VCaP (cell line): Measurements from ENCODE around the gene SH2D3C.
"Not testable (repeated sequence)": the region's sequence is repeated elsewhere in the genome, so short reads cannot be mapped to it uniquely, and the experiment has no call there.

ENCODE experiments used
- H3K27ac ChIP-seq: fragments of 450-650 bp; 2 replicates; pipeline ENCODE4 v1.5.1; 2017
- CTCF ChIP-seq: fragments of 450-650 bp; conservative IDR thresholded peaks from 2 replicates; pipeline ENCODE4 v1.5.1; 2017; ENCODE audit warnings: mild to moderate bottlenecking, moderate library complexity

SH2D3C gene

GRCh38 chr9:127767410-127767809 is 11.1 kb downstream of the SH2D3C start:
- no peak overlapping the region for H3K27ac ChIP-seq
- no peak for TF ChIP-seq CTCF

DNA sequence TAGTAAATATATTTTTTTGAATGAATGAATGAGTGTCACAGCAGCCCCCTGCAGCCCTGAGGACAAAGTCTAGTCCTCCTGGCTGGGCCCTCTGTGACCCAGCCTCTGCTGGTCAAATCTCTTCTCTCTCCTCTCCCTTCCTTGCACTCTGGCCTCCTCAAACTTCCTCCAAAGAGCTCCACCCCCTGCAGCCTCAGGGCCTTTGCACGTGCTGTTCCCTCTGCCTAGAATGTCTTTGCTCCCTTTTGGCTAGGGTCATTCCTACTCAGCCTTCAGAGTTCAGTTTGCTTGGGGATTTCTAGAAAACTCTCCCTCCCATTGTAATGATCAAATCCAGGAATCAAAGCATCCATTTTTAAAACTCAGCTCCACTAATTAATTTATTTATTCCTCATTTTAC is 13.0 kb downstream of the SH2D3C start:
- no peak overlapping the region for H3K27ac ChIP-seq
- no peak for TF ChIP-seq CTCF

DNA sequence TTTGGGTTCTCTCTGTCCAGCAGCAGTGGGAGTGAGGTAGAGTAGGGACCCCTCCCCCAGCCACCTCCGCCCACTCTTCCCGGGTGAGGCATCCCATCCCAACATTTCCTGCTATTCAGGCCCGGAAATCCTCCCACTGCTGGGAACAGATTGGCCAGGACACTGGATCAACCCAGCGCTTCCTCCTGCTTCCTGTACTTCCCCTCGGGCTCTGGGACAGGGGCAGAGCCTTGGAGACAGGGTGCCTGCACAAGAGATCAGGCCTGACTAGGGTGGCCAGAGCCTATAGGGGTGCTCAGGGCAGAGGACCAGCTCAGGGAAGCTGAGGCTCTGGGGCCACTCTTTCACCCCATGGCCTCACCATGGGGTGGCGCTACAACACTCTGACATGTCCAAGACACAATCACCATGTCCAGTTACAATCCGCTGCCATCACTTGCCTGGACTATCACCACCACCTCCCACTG is 14.5 kb downstream of the SH2D3C start:
- peak; percentile 17; the same call in 1 of the 2 replicates for TF ChIP-seq CTCF

GRCh38 chr9:127762111-127762676 is 16.3 kb downstream of the SH2D3C start:
- H3K27ac ChIP-seq: no peak overlapping the region
- no peak for TF ChIP-seq CTCF

More for the DNA sequence above, 14.5 kb downstream of the SH2D3C start:
- no peak overlapping the region for H3K27ac ChIP-seq

DNA sequence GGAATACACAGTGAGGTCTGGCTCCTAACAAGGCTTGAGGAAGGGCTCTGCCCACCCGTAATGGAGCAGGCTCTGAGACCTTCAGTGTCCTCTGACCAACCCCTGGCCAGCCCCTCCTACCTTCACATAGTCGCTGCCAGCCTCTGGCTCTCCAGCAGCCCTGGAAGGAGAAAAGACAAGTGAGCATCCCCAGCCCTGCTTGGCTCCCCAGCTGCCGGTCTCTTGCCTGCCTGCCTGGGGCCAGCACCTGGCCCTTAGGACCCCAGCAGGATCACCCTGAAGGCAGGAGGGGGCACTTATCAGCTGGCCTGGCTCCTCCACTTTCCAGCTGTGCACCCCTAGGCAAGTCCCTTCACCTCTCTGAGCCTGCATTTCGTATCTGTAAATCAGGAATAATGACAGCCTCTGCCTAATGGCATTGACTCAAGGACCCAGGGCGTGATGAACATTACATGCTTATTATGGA is 16.9 kb downstream of the SH2D3C start:
- H3K27ac ChIP-seq: no peak overlapping the region
- no peak for TF ChIP-seq CTCF

DNA sequence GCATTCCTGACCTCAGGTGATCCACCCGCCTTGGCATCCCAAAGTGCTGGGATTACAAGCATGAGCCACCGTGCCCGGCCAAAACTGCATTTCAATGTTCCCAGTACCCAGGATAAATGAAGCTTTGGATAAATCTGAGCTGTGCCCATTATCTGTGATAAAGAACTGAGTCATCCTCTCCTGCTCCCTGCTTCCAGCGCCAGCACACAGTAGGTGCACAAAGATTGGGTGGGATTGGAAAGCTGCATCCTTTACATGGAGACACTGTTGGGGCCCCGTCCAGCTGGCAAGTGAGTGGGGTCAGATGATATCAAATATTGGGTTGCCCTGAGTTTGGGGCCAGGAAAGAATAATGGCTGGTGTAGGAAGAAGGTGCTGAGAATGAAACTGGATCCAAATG is 17.4 kb downstream of the SH2D3C start:
- no peak for TF ChIP-seq CTCF
- no peak overlapping the region for H3K27ac ChIP-seq

- no peak overlapping the region for H3K27ac ChIP-seq
- TF ChIP-seq CTCF: no peak
These were observed 19.6 kb downstream of the SH2D3C start for GRCh38 chr9:127758843-127759242.

DNA sequence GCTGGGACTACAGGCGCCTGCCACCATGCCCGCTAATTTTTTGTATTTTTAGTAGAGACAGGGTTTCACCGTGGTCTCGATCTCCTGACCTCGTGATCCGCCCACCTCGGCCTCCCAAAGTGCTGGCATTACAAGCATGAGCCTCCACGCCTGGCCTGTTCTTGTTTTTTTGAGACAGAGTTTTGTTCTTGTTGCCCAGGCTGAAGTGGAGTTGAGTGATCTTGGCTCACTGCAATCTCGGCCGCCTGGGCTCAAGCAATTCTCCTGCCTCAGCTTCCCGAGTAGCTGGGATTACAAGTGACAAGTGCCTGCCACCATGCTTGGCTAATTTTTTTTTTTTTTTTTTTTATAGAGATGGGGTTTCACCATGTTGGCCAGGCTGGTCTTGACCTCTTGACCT is 21.7 kb downstream of the SH2D3C start:
- H3K27ac ChIP-seq: not testable (repeated sequence)
